ENCODE data around the gene PPP1R13B.
"Not testable (repeated sequence)": the region's sequence is repeated elsewhere in the genome, so short reads cannot be mapped to it uniquely, and the experiment has no call there.

The PPP1R13B gene

DNA sequence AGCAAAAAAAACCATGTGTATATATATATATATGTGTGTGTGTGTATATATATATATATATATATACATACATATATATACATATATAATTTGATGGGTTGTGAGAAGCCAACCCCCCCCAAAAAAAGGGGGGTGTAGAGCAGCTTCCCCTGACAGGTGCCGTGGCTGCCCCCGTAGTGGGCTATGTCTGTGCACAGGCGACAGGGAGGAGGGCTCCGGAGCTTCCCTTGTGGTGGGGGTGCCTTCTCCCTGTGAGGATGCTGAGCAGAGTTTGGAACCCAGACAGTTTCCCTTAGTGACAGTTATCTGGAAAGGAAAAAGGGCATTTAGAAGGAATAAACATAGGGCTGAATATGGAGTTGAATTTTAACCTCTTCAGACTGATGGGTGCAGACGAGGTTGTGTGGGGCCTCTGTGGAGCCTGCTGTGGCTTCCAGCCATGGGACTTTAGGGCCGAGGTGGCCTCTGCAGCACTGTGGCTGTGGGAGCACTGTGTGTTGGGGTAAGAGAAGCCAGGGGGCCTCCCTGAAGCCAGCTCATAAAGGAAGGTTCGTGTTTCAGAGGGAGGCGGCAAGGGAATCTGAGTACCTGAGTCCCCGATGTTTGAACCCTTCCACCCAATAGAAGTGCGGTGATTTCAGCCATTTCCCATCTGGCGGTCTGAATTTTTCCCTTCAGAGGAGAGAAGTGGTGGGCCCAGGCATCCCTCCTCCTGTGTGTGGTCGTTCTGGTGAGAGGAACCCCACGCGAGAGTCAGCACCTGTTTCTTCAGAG lies 151.9 kb downstream of the PPP1R13B start:
- DNase-seq, result no peak

DNA sequence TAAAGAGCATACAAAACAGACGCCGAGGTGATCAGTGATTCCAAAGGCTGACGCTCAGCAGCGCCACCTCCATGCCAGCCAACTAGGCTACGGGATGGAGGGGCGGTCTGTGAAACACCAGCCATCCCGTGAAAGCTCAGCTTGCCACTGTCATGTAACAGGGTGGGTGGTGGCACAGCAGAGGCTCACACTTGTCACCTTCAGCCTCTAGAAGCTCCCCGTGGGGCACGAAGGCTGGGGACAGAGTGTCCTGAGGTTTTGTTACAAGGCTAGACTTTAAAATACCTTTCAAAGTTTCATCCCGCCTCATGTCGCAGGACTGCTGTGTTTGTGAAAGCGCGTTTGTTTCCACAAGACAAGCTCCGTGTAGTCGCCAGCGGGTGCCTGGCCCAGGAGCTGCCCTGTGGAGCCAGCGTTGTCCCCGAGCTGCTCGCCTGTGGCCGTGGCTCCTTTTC lies 152.8 kb downstream of the PPP1R13B start:
- no peak for DNase-seq

DNA sequence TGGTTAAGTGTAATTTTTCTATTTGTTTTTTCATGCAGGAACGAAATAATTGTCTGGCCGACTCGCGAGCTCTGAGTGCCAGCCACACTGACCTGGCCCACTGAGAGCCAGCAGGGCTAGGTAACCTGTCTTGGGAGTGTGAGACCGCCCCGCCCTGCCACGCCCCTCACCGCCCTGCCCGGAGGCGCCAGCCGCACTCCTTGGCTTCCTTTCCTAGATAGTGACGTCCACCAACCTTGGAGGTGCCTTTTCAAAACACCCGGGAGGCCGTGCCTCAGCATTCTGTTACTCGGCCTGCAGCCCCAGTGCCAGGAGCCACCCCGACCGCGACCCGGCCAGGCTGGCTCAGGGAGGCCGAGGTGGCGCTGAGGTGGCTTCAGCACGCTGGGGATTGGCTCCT lies 153.9 kb downstream of the PPP1R13B start:
- no peak for DNase-seq

DNA sequence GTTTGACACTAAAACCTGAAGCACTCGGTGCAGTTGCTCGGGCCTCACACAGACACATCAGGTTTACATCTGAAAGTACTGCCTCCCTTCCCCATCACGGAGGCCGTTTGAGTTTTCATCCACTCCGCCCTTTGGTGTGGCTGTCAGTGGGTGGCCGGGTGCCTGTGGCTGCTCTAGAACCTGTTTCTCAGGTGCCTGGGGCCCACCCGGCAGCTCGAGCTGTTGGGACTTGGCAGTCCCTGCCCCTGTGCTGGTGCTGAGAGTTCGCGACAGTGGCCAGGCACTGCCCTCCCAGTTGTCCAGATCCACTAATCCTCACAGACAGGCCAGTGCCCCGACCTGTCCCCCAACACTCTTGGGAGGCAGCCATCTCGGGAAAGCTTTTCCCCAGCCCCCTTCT lies 154.5 kb downstream of the PPP1R13B start:
- no peak for DNase-seq

DNA sequence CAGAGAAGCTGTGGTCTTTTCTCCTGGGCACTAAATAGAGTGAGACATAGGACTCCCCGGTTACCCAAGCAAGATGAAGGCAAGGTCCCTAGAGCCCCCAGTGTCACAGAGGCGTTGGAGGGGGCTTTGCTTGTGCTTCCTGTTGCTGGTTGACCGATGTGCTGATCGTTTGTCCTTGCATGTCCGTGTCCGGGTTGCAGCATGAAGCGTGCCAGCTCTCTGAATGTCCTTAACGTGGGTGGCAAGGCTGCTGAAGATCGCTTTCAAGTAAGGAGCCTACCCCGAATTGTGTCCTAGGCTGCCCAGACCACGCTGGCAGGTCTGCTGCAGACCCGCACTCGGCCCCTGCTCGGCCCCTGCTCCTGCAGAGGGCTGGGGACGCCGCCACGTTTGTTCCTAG lies 155.2 kb downstream of the PPP1R13B start:
- no peak for DNase-seq

DNA sequence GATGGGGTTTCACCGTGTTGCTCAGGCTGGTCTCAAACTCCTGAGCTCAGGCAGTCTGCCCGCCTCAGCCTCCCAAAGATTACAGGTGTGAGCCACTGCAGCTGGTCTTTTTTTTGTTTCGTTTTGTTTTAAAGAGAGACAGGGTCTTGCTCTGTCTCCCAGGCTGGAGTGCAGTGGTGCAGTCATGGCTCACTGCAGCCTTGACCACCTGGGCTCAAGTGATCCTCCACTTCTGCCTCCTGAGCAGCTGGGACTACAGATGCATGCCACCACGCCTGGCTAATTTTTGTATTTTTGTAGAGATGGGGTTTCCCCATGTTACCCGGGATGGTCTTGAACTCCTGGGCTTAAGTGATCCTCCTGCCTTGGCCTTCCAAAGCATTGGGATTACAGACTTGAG lies 155.7 kb downstream of the PPP1R13B start:
- not testable (repeated sequence) for DNase-seq

DNA sequence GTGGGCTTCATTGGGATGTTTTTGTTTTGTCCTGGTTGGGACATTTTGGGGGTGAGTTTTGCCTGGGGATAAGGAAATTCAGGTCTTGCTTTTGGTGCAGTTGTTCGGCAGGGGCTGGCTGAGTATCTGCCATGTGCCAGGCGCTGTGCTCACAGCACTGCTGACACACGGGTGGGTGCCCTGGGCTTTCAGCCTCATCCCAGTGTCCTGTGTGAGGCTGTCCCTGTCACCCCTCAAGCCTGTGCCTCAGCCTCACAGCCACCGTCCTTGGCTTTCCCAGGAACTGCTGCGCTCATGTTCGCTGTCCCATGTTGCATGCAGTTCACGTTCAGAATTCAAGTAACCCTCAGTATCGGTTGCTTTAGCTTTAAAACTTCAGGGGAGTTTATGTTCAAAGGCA lies 157.0 kb downstream of the PPP1R13B start:
- no peak for DNase-seq

DNA sequence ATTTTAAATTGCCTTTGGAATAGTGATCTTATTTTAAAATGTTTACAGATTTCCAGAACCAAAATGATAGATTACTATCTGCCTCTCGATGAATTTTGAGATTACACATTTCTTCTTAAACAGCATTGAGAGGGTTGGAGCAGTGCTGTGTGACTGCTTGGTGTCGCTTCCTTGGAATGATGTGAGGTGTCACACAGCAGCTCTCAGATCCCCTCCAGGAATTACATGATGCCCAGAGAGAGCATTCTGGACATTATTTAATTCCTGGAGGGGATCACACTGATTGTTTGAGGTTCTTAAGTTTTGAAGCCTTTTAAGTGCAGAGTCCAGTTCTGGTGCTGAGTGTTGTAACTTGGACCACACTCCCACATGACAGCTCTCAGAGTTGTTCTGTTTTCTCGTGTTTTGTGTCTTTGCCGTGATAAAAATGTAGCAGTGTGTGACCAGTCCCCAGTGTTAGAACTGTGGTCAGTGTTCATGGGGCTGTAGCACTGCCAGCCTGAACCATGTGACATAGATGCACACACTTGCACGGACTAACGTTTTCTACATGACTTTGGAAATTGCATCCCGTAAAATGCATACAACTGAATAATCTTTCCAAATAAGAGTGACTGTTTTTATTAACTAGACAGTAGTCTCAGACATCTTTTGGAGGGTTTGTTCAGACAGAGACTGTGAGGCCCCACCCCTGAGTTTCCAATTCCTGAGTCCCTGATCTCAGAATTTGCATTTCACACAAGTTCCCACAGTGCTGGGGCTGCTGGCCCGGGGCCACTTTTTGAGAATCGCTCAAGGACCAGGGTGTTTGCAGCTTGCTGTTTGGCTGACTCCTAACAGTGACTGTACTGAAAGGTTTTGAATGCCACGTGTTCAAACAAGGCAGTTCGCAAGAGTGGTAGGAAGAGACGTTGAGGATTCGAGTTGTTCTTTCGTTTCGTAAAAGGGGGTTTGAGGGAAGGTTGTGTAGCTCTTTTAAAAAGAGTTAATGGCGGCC lies 158.2 kb downstream of the PPP1R13B start:
- DNase-seq, result no peak

DNA sequence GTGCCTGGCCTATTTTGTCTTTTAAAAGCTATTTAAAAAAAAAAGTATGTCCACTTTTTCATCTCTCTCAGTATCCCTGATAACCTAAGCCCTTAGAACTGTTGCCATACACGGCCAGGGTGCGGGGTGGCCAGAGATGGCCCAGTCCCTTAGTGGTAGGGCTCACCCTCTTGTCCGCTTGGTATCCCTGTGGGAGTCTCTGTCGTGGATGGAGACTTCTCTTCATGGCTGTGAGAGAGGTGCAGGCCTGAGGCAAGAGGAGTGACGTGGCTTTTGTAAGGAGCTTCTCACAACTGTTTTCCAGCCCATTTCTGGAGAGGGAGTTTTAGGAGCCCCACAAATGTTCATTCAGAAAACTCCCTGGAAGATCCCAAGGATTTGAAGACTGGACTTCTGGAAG lies 158.9 kb downstream of the PPP1R13B start:
- no peak for DNase-seq

DNA sequence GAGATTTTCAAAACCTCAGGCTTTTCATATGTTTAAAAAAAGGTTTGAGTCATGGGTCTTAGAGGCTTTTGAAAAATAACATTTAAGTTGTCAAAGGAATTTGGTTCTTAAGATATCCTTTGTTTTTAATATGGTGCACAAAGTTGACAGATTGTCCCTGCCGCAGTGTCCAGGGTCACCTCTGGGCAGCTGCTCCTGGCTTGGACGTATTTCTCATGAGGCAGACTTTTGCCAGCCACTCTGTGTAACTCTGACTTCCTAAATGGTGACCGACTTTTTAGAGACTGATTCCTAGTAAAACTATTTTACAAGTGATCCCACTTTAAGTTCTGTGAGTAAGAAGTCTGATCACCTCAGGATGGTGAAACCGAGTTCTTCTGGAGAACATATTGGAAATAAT lies 159.7 kb downstream of the PPP1R13B start:
- DNase-seq, result no peak

DNA sequence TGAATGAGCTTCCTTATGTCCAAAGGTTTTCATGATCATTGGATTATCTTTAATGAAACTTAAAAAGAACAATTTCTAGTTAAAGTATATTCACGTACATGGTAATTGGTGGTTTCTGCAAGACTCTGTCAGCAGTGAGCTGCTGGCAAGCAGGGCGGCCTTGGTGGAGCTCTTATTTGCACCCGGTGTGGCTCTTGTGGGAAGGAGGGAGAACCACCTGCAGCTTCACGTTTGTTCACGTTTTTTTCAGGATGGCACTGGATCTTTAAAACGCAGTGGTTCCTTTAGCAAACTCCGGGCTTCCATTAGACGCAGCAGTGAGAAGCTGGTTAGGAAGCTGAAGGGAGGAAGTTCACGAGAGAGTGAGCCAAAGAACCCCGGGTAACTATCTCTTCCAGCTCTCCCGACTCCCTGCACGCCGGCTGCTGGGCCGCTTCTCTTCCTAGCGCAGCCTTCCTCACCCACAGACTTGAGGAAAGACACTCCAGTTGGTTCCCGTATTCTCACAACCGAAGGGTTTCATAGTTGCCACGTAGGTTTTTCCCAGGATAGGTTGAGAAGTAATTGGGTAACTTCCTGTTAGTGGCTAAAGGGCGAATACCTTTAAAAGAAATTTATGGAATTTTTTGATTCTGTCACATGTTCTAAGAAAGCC lies 160.4 kb downstream of the PPP1R13B start:
- DNase-seq, result no peak

DNA sequence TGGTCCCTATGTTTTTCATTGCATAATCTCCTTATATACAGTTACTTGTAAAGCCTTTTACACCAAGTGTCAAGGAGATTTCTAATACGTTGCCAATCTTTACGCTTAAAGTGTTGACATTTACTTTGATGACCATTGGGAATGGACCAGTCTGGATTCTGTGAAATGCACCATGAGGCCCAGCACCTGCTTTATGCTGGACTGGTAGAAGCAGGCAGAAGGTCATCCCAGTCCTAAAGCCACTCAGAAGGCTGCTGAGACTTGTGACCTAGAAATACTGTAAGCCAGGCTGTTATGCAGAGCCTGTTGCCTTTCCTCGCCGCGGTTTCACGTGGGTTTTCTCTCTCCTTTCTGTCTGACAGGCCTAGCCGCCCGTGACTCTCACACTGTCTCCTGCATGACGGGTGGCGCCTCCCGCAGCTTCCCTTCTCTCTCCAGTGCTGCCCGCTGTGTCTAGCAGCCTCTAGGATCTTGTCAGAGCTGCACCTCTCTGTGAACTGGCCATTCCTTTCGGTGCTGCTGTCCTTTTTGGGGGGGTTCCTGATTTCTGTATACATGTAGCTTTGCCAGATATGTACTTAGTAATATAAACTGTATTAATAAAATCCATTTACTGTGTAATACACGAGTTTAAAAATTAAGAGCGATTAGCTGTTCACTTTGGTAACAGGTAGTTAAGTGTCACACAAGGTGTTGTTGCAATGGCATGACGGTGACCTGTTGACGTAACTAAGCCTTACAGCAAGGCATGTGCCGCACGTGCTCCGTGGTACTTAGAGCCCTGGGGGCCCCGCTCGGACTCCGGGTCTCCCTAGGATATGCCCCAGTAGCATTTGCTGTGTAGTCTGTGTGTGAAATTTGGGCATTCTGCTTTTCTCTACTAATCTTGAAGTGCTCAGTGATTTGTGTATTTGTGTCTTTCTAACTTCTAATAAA lies 161.8 kb downstream of the PPP1R13B start:
- DNase-seq, result no peak

DNA sequence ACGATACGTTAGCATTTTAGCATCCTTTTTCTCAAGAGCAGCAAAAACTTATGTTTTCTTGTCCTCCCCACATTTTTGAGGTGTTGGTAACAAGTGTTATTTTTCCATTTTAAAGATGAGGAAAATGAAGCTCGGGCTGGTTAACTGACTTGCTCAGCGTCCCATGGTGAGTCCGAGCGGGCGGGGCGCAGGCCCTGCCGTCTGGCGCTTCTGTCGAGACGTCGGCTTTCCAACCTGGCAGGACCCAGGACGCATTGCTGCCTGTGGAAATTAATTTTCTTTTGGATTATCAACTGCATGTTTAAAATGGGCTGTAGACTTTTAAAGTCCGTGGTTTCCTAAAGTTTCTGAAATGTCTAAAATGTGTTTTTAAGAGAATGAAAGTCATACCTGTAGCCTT lies 162.5 kb downstream of the PPP1R13B start:
- DNase-seq, result no peak

DNA sequence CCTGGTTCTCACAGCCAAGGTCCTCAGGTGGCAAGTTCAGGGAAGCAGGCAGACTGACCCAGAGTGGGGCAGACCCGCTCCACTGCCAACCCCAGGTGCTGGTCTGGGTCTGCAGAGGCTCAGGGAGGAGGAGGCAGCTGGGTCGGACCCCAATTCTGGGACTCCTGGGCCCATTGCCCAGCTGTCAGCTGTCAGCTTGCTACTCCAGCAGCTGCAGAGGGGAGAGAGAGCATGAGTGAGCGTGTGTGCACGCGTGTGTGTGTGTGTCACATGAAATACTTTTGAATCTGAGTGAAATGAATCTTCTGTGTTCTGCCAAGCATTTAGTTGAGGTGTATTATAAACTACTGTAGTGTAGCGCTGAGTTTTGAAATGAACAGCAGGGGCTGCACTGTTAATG lies 162.9 kb downstream of the PPP1R13B start:
- DNase-seq, result no peak
